ENCODE measurements around the gene TANGO6.
A peak's percentile ranks its signal among the peaks of the same experiment; 100 is the strongest.

Gene TANGO6

DNA sequence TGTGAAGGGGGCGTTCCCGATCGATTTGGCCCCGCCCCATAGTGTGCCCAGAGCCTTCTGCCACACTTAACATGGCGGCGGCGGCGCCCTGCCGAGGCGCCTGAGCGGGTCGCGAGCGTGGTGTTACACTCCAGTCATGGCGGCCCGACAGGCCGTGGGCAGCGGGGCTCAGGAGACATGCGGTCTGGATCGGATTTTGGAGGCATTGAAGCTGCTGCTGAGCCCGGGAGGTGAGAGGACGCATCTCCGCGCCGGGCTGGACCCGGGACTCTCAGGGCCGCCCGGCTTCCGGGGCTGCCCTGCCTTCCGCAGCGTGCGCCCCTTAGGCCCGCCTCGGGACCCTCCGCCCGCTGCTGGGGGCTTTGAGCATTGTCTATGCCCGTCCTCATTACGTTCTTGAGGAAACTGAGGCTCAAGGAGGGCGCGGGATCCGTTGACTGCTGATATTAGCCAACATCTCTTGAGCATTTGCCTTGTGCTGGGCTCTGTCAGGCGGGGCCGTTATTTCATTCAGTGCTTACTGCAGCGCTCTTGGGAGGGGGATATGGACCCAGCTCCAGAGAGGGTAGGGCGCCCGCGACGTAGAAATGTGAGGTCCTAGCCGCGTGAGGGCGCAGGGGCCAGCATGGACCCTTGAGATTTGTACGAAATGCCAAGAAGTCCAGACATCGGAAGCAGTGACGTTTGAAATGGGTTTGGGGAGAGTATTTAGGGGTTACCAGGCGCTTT is at the start of gene TANGO6:
Gene TANGO6 (plus strand): TSS at position 50 of the 729 bp plus-strand sequence. CDS start 87 bp downstream, at position 137.
- H3K36me3 ChIP-seq (ENCODE audit: control insufficient read depth, insufficient read depth, low read length, severe bottlenecking) = no peaks in the 10 kb centered on the region
- DNase-seq (ENCODE audit: low read depth) = peak; percentile 93
- H3K27me3 ChIP-seq (replicated peaks; ENCODE audit: control insufficient read depth, insufficient read depth, low read length) = no peaks in the 10 kb centered on the region
- peaks cover 16% of the 10 kb centered on the region for H3K4me1 ChIP-seq (ENCODE audit: control insufficient read depth, insufficient read depth, low read length)
- peak within 1 kb of the TSS; percentile 94 for H3K4me3 ChIP-seq (ENCODE audit: low read length)
- no peaks in the 10 kb centered on the region for H3K9me3 ChIP-seq (ENCODE audit: control insufficient read depth, low read length)
- peak within 1 kb of the TSS; percentile 98 for H3K9ac ChIP-seq (ENCODE audit: low read length)

DNA sequence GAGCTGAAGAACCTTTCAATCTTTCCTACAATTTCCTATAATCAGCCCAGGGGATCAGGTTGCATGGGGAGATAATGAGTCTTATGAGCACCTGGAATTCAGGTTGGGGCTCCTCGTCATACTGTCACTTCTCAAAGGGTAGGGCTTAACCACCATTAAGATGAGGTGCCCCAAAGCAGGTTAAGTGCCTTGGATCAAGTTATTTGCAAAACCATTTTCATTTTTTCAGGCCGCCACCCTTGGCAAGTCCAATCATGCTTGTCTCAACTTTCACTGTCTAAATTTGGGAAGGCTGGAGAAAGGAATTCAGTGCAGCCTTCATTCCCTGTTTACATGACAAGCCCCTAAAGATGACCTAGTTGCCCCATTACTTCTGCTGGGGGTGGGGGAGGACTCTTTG is 44.9 kb upstream of the TANGO6 start:
- Histone ChIP-seq H3K9me3 (ENCODE audit: control insufficient read depth, low read length) (no peaks in the 10 kb centered on the region), H3K4me1 (ENCODE audit: control insufficient read depth, insufficient read depth, low read length) (peaks cover 18% of the 10 kb centered on the region), H3K27me3 (replicated peaks; ENCODE audit: control insufficient read depth, insufficient read depth, low read length) (no peaks in the 10 kb centered on the region), H3K4me3 (ENCODE audit: low read length) (no peak overlapping the region), H3K36me3 (ENCODE audit: control insufficient read depth, insufficient read depth, low read length, severe bottlenecking) (no peaks in the 10 kb centered on the region), H3K9ac (ENCODE audit: low read length) (no peak overlapping the region)
- no peak for DNase-seq (ENCODE audit: low read depth)

DNA sequence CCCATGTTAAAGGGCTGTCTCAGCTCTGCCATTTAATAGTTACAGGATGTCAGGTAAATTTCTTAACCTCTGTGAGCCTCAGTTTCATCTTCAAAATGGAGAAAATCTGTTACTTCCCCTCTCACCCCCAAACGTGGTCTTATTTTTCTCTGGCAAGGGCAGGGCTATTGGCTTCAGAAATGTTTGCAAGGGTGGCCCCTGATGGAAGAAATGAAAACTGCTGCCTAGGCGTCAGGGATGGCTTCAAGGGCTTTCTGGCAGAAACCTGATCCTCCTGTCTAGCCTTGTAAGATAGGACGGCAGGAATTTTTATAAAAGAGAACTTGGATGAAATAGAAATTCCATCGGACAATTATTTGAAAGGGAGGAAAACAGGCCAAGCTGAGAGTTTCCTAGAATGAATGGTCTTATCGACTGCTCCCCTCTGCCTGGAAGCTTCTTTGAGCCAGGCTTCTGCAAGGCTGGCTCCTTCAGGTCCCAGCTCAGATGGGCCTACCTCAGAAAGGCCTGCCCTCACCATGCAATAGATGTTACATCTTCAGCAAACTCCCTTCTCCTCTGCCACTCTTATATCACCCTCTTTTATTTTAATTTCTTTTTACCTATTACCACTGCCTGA is 43.0 kb upstream of the TANGO6 start:
- Histone ChIP-seq H3K4me1 (ENCODE audit: control insufficient read depth, insufficient read depth, low read length) (peaks cover 17% of the 10 kb centered on the region), H3K9ac (ENCODE audit: low read length) (no peak overlapping the region), H3K4me3 (ENCODE audit: low read length) (no peak overlapping the region), H3K27me3 (replicated peaks; ENCODE audit: control insufficient read depth, insufficient read depth, low read length) (no peaks in the 10 kb centered on the region), H3K9me3 (ENCODE audit: control insufficient read depth, low read length) (no peaks in the 10 kb centered on the region), H3K36me3 (ENCODE audit: control insufficient read depth, insufficient read depth, low read length, severe bottlenecking) (no peaks in the 10 kb centered on the region)
- DNase-seq (ENCODE audit: low read depth) = peak; percentile 94

DNA sequence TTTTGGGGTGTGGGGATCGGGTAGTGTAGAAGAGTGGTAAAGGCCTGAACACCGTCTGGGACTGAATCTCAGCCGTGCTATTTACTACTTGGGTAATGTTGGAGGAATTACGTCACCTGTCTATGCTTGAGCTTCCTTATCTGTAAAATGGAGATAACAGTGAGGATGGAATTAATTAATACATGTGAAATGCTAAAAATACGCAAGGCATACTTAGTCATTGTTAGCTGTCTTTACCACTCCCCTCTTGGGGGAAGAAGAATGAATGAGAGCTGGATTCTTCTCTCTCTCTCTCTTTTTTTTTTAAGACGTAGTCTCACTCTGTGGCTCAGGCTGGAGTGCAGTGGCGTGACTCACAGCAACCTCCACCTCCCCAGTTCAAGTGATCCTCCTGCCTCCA is 41.1 kb upstream of the TANGO6 start:
- H3K9me3 ChIP-seq (ENCODE audit: control insufficient read depth, low read length) = no peaks in the 10 kb centered on the region
- peaks cover 17% of the 10 kb centered on the region for H3K4me1 ChIP-seq (ENCODE audit: control insufficient read depth, insufficient read depth, low read length)
- DNase-seq (ENCODE audit: low read depth) = no peak
- H3K27me3 ChIP-seq (replicated peaks; ENCODE audit: control insufficient read depth, insufficient read depth, low read length) = no peaks in the 10 kb centered on the region
- no peak overlapping the region for H3K9ac ChIP-seq (ENCODE audit: low read length)
- H3K36me3 ChIP-seq (ENCODE audit: control insufficient read depth, insufficient read depth, low read length, severe bottlenecking) = no peaks in the 10 kb centered on the region
- no peak overlapping the region for H3K4me3 ChIP-seq (ENCODE audit: low read length)

DNA sequence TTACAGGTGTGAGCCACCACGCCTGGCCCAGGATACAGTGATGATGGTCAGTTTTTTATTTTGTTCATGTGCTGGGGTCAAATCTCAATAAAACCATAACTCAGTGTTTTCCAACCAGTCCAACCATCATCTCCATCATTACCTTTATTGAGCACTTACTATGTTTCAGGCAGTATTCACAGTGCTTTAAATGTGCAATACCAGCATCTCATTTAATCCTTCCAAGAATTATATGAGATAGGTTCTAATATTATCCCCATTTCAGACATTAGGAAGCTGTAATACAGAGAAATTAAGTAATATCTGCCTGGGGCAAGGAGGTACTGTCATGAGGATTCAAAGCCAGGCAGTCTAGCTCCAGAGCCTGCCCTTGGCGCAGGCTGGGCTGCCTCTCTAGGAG is 36.9 kb upstream of the TANGO6 start:
- Histone ChIP-seq H3K9me3 (ENCODE audit: control insufficient read depth, low read length) (no peaks in the 10 kb centered on the region), H3K4me3 (ENCODE audit: low read length) (no peak overlapping the region), H3K9ac (ENCODE audit: low read length) (no peak overlapping the region), H3K36me3 (ENCODE audit: control insufficient read depth, insufficient read depth, low read length, severe bottlenecking) (no peaks in the 10 kb centered on the region), H3K27me3 (replicated peaks; ENCODE audit: control insufficient read depth, insufficient read depth, low read length) (no peaks in the 10 kb centered on the region), H3K4me1 (ENCODE audit: control insufficient read depth, insufficient read depth, low read length) (peaks cover 3% of the 10 kb centered on the region)
- DNase-seq (ENCODE audit: low read depth) = no peak

DNA sequence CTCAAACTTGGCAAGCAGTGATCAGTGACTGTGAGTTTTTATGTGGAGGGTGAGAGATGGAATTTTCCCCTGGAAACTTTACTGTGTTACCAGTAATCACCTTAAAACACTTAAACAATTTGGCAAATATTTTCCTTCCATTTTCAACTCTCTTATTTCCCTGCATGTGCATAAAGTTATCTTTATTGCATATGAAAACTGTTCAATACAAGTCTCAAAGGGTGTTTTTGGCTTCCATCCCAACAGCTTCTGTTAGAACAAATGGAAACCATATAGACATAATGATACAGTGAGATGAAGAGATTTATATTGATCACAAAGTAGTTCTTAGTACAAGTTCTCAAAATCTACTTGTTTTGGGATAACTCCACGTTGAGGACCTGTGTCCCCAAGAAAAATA is 36.4 kb upstream of the TANGO6 start:
- no peaks in the 10 kb centered on the region for H3K27me3 ChIP-seq (replicated peaks; ENCODE audit: control insufficient read depth, insufficient read depth, low read length)
- no peak overlapping the region for H3K9ac ChIP-seq (ENCODE audit: low read length)
- no peak overlapping the region for H3K4me3 ChIP-seq (ENCODE audit: low read length)
- no peak for DNase-seq (ENCODE audit: low read depth)
- H3K4me1 ChIP-seq (ENCODE audit: control insufficient read depth, insufficient read depth, low read length) = peaks cover 3% of the 10 kb centered on the region
- H3K36me3 ChIP-seq (ENCODE audit: control insufficient read depth, insufficient read depth, low read length, severe bottlenecking) = no peaks in the 10 kb centered on the region
- H3K9me3 ChIP-seq (ENCODE audit: control insufficient read depth, low read length) = no peaks in the 10 kb centered on the region

DNA sequence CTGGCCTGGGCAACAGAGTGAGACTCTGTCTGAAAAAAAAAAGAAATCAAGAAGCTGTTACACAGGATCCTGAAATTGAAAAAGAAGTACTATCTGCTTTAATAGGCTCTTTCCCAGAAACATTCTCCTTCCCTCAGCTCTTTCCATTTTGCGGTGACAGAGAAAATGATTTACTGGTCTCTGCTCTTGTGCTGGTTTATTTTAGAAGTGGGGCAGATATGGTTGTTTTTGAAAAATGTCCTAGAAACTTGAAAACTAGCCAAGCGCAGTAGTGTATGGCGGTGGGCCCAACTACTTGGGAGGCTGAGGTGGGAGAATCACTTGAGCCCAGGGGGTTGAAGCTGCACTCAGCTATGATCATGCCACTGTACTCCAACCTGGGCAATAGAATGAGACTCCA is 28.8 kb upstream of the TANGO6 start:
- Histone ChIP-seq H3K36me3 (ENCODE audit: control insufficient read depth, insufficient read depth, low read length, severe bottlenecking) (no peaks in the 10 kb centered on the region), H3K27me3 (replicated peaks; ENCODE audit: control insufficient read depth, insufficient read depth, low read length) (no peaks in the 10 kb centered on the region), H3K4me1 (ENCODE audit: control insufficient read depth, insufficient read depth, low read length) (no peaks in the 10 kb centered on the region), H3K4me3 (ENCODE audit: low read length) (no peak overlapping the region), H3K9ac (ENCODE audit: low read length) (no peak overlapping the region), H3K9me3 (ENCODE audit: control insufficient read depth, low read length) (peaks cover 4% of the 10 kb centered on the region)
- no peak for DNase-seq (ENCODE audit: low read depth)

DNA sequence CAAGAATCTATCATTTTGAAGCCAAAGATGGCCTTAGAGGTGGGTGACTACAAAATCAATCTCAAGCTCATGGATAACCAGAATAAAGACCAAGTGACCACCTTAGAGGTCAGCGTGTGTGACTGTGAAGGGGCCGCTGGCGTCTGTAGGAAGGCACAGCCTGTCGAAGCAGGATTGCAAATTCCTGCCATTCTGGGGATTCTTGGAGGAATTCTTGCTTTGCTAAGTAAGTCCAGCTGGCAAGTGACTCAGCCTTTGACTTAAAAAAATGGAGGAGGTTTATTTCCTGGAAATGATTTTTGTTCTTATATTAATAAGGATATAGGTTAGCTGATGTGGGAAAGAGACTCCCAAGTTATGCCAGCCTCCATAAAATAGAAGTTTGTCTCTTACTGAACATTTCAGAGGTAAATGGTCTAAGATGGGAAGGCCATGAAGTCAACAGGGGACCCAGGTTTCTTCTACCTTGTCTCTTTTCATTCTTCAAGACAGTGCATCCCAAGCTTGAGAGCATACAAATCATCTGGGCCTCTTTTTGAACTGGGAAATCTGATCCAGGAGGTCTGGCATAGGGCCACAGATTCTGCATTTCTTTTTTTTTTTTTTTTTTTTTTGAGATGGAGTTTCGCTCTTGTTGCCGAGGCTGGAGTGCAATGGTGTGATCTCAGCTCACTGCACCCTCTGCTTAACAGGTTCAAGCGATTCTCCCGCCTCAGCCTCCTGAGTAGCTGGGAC is 19.8 kb upstream of the TANGO6 start:
- Histone ChIP-seq H3K4me3 (ENCODE audit: low read length) (peak overlapping the region; percentile 8), H3K4me1 (ENCODE audit: control insufficient read depth, insufficient read depth, low read length) (peaks cover 17% of the 10 kb centered on the region)
- peak; percentile 91 for DNase-seq (ENCODE audit: low read depth)

DNA sequence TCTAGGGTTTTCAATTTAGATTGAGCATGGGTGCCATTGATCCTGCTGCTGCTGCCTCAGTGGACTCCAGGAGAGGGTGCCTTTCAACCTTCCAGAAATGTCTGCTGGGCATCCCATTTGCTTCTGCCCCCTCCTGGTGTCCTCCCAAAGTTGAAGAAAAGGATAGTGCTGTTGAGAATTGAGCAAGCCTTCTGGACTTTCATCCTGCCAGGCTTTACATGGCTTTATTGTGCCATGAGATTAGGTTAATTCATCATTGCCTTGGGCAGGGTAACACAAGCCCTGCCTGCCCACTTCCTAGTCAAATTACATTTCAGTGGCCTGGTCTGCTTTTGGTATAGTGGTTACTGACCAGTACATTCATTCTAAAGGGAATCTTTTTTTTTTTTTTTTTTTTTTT is 17.9 kb upstream of the TANGO6 start:
- Histone ChIP-seq H3K36me3 (ENCODE audit: control insufficient read depth, insufficient read depth, low read length, severe bottlenecking) (no peaks in the 10 kb centered on the region), H3K4me3 (ENCODE audit: low read length) (no peak overlapping the region), H3K4me1 (ENCODE audit: control insufficient read depth, insufficient read depth, low read length) (peaks cover 17% of the 10 kb centered on the region), H3K27me3 (replicated peaks; ENCODE audit: control insufficient read depth, insufficient read depth, low read length) (peaks cover 11% of the 10 kb centered on the region), H3K9ac (ENCODE audit: low read length) (no peak overlapping the region), H3K9me3 (ENCODE audit: control insufficient read depth, low read length) (peaks cover 6% of the 10 kb centered on the region)
- DNase-seq (ENCODE audit: low read depth) = peak; percentile 6

More for the DNA sequence above, 19.8 kb upstream of the TANGO6 start:
- peaks cover 2% of the 10 kb centered on the region for H3K27me3 ChIP-seq (replicated peaks; ENCODE audit: control insufficient read depth, insufficient read depth, low read length)
- H3K9ac ChIP-seq (ENCODE audit: low read length) = peak overlapping the region; percentile 30
- peaks cover 6% of the 10 kb centered on the region for H3K9me3 ChIP-seq (ENCODE audit: control insufficient read depth, low read length)
- H3K36me3 ChIP-seq (ENCODE audit: control insufficient read depth, insufficient read depth, low read length, severe bottlenecking) = no peaks in the 10 kb centered on the region

DNA sequence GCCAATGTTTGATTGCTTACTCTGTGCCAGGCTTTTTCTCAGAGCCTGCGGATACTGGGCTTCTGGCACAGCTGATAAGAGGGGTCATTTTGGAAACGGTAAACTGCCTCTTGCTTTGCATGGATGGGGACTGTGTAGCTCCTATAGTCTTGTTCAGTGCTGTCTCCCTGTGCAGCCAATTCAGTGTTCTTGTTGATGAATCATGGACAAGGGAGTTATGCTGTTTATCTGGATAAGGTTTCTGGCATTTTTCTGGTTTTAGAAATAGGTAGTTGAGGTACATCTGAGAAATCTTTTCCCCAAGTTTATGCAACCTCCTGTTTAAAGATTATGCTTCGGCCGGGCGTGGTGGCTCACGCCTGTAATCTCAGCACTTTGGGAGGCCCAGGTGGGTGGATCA is 16.7 kb upstream of the TANGO6 start:
- H3K27me3 ChIP-seq (replicated peaks; ENCODE audit: control insufficient read depth, insufficient read depth, low read length) = peaks cover 11% of the 10 kb centered on the region
- no peaks in the 10 kb centered on the region for H3K36me3 ChIP-seq (ENCODE audit: control insufficient read depth, insufficient read depth, low read length, severe bottlenecking)
- H3K9ac ChIP-seq (ENCODE audit: low read length) = no peak overlapping the region
- no peak for DNase-seq (ENCODE audit: low read depth)
- no peak overlapping the region for H3K4me3 ChIP-seq (ENCODE audit: low read length)
- H3K9me3 ChIP-seq (ENCODE audit: control insufficient read depth, low read length) = peaks cover 6% of the 10 kb centered on the region
- H3K4me1 ChIP-seq (ENCODE audit: control insufficient read depth, insufficient read depth, low read length) = peaks cover 18% of the 10 kb centered on the region

DNA sequence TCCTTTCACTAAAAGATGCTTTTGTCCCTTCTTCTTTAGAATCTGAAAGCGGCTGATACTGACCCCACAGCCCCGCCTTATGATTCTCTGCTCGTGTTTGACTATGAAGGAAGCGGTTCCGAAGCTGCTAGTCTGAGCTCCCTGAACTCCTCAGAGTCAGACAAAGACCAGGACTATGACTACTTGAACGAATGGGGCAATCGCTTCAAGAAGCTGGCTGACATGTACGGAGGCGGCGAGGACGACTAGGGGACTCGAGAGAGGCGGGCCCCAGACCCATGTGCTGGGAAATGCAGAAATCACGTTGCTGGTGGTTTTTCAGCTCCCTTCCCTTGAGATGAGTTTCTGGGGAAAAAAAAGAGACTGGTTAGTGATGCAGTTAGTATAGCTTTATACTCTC is 10.1 kb upstream of the TANGO6 start:
- no peaks in the 10 kb centered on the region for H3K36me3 ChIP-seq (ENCODE audit: control insufficient read depth, insufficient read depth, low read length, severe bottlenecking)
- H3K4me3 ChIP-seq (ENCODE audit: low read length) = no peak overlapping the region
- H3K9me3 ChIP-seq (ENCODE audit: control insufficient read depth, low read length) = no peaks in the 10 kb centered on the region
- no peak for DNase-seq (ENCODE audit: low read depth)
- peaks cover 3% of the 10 kb centered on the region for H3K4me1 ChIP-seq (ENCODE audit: control insufficient read depth, insufficient read depth, low read length)
- peaks cover 11% of the 10 kb centered on the region for H3K27me3 ChIP-seq (replicated peaks; ENCODE audit: control insufficient read depth, insufficient read depth, low read length)
- H3K9ac ChIP-seq (ENCODE audit: low read length) = no peak overlapping the region
